Nucleus accumbens (tissue), 56 donors: Measurements from ENCODE around the gene TCF7L1.
A peak's percentile ranks its signal among the peaks of the same experiment; 100 is the strongest.
"Not testable (repeated sequence)": the region's sequence is repeated elsewhere in the genome, so short reads cannot be mapped to it uniquely, and the experiment has no call there.

Source experiments
- DNase-seq, 56 donors: peaks; one replicate each; lab custom pipeline; 2025; lab: John Stamatoyannopoulos, UW

The TCF7L1 gene

DNA sequence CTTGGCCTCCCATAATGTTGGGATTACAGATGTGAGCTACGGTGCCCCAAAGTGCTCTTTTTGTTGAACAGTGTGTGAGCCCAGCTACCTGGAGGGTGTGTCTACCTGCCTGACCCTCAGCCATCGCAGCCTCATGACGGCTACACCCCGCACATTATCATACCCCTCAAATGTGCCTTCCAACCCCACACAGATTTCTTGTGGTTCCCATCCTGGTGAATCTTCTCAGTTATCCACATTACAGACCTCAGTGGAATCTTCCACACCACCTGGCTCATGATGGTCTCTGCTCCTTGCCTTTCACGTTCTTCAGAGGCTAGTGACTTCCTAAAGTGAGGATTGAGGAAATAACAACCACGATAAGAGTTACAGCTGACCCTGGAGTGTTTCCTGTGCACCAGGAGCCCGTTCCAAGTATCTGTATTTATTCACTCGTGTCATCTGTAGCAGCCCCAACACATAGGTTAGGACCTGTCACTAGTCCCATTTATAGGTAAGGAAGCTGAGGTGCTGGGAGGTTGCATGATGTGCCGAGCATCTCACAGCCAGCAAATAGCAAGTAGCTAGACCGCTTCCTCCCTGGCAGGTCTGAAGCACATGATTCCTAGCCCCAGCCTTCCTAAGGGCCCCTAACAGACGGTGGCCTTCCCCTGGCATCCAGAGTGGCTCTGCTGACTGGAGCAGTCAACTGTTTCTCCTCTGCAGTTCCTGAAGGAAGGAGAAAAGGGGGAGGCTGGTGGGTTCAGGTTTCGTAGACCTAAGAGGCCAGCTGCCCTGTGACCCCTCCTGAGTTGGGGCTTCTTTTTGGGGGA, 47.3 kb downstream of the TCF7L1 start:
- DNase-seq = no peak

- DNase-seq = no peak
Measured at GRCh38 chr2:85181134-85181631, 48.0 kb downstream of the TCF7L1 start.

DNA sequence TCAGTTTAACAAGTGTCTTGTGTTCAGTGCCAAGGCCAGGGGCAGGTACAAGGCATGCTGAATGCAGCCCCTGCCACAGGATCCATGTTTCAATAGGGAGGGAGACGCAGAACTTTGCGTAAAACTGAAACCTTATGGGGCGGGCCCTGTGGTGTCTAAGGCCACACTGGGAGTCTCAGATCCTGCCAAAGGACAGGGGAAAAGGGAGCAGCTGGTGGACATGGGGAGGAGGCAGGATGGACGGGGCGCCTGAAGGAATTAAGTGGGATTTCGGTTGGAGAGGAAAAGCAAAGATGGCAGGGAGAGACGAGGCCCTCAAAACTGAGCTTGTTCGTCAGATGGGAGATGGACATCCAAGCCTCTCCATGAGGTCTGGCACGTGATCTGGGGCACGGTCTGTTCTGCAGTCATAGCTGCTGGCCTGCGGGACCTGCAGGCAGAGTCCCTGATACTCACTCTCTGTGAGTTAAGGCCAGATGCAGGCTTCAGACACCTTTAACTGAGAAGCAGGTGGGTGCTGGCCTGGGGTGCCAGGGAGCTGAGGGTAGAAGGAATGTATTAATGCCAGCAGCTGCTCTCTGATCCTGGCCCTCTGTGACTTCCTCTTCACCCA, 48.8 kb downstream of the TCF7L1 start:
- no peak for DNase-seq

GRCh38 chr2:85183076-85183475, 49.9 kb downstream of the TCF7L1 start:
- no peak for DNase-seq

DNA sequence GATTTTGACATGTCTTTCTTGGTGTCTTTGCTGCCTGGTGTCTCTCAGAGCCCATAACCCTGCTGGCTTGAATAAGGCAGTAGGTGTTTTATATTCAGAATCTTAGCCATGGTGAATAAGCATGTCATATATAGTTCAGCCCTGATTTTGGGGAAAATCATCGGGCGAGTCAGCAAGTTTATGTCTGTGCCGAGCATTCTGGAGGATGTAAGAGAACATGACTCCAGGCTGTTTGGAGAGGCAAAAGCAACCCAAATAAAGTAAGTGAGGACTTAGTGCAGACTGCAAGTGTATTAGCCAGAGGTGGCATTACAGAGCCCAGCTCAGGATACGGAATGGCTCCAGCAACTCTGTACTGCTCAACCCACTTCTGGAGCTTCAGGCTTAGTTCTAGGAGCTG, 50.3 kb downstream of the TCF7L1 start:
- DNase-seq = no peak

DNA sequence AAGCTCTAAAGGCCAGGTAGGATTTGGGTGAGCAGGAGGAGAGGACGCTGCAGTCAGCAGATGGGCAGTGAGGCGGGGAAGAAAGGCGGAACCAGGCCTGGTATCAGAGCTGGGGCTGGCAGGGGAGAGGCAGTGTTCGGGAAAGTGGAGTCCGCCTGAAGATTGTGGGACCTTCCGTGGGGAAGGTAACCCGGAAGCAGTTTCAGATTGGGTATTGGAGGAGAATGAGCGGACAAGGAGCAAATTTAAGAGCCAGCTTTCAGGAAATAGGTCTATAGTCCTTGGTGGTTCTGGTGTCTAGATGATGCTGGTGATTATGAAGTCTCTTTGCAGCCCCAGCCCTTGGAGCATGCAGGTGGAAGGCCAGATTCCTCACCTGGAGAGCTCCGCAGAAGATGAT, 51.0 kb downstream of the TCF7L1 start:
- DNase-seq = no peak

- no peak for DNase-seq
Measured at GRCh38 chr2:85184990-85185389, 51.8 kb downstream of the TCF7L1 start.

DNA sequence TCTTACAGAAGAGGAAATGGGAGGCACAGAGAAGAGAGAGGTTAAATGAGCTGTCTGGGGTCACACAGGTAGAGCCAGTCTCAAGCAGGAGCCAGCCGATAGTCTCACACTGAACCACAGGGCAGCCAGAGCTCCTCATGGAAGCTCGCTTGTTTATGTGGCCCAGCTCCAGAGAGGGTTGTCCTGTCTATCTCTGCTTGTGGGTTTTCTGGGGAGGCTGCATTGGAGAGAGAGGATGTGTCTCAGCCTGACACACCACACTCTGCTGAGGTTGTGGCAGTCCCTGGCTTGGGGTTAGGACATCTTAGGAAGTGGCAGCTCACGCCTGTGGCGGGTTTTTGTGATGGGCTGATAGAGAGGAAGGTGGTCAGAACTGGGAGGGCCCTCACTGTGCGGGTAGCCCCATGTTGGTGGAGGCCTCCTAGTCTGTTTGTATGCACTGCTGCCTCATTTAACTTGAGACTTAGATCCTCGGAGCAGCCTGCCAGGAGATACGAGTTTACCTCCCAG, 52.3 kb downstream of the TCF7L1 start:
- no peak for DNase-seq

- no peak for DNase-seq
Measured at GRCh38 chr2:85187069-85187468, 53.9 kb downstream of the TCF7L1 start.

DNA sequence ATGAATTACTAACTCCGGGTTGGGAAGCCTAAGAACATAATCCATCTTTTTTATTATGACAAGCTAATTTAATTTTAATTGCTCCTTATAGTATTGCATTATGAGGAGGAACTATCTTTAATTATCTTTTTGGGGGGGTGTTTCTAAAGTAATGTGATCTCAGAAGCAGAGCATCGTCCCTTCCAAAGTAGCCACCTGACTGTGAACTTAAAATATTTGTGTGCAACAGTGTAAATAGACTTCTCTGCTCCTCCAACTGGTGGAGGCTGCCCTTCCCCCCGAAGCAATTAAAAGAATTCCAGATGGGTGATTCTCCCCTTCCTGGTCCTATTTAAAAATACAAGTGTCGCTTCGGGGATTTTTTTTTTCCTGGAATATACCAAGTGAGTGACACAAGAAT, 55.7 kb downstream of the TCF7L1 start:
- no peak for DNase-seq

- peak in 43 of 56 donors; percentile 1 to 77 (median 41) for DNase-seq
Measured at GRCh38 chr2:85189606-85190270, 56.5 kb downstream of the TCF7L1 start.

- no peak for DNase-seq
Measured at GRCh38 chr2:85191157-85191556, 58.0 kb downstream of the TCF7L1 start.

DNA sequence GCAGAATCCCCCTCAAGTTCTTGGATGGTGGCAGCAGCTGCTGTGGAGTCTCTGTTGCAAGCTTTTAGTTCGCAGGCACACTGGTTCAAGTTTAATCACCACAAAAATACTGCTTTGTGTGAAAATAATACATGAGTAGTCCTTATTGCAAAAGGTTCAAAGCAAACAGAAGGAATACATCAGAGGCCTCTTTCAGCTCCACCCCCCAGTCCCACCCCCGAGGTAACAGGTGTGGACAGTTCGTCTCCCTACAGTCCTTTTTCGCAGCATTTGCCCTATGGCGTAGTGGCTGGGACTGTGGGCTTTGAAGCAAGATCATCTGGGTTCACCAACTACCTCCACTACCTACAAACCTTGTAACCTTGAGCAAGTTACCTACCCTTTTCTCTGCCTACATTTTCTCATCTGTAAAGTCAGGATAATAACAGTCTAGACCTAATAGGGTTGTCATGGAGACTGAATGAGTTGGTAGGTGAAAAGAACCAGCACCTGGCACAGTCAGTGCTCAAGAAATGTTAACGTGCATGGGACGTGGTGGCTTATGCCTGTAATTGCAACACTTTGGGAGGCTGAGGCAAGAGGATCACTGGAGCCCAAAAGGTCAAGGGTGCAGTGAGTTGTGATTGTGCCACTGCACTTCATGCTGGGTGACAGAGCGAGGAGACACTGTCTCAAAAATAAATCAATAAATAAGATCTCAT, 61.7 kb downstream of the TCF7L1 start:
- peak in 11 of 56 donors; percentile 10 to 46 (median 19) for DNase-seq

DNA sequence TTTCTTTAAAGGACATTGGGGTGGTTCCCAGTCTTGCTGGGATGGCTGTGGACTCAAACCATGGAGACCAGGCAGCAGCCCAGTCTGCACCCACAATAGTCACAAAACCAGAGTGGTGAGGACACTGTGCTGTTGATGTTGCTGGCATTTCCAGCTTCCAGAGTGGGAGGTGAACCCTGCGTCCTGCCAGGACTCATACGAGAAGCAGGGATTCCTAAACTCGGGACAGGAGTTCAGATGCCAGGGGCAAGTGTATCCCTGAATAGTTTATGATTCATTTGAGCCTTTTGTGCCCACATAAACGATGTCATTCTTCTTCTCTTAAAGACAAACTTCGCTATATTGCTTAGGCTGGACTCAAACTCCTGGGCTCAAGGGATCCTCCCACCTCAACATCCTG, 62.8 kb downstream of the TCF7L1 start:
- DNase-seq = peak in 1 of 56 donors; percentile 13

GRCh38 chr2:85199698-85200097, 66.5 kb downstream of the TCF7L1 start:
- DNase-seq = no peak

GRCh38 chr2:85209887-85210286, 76.7 kb downstream of the TCF7L1 start:
- no peak for DNase-seq

- DNase-seq = no peak
Measured at GRCh38 chr2:85210511-85210910, 77.3 kb downstream of the TCF7L1 start.

DNA sequence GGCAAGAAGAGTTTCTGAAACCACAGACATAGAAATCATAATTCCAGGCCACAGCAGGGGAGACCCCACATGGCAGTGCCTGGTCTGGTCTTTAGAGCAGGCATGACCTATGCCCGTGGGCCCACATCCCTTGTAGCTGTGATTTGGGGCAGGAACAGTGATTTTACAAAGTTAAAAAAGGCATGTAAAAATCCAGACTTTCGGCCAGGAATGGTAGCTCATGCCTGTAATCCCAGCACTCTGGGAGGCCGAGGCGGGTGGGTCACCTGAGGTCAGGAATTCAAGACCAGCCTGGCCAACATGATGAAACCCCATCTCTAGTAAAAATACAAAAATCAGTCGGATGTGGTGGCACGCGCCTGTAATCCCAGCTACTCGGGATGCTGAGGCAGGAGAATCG, 78.4 kb downstream of the TCF7L1 start:
- DNase-seq = not testable (repeated sequence)

GRCh38 chr2:85212841-85213240, 79.6 kb downstream of the TCF7L1 start:
- DNase-seq = no peak

DNA sequence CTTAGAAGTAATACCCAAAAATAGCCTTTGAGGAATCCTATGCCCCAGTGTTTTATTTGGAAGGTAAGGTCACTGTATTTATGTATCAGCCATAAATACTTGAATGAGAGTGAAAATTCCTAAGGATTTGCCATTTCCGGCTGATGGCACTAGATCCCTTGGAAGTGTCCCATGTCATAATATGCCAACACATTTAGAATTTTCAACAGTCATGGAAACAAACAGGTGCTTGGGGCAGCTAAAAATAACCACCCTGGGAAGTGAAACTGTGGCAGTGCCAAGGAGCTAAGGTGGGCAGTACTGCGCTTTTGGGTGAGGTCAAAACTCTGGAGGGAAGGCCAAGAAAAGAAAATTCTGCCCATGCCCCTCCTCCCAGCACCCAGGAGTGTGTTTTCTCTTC, 80.2 kb downstream of the TCF7L1 start:
- DNase-seq = no peak
